GM19351 (cell line): ENCODE data around the gene MFSD6.

ENCODE experiments used
- ATAC-seq: cut with Tn5 transposase; IDR thresholded peaks from one replicate; pipeline ENCODE4 v1.9.1; 2021; ENCODE audit warnings: mild to moderate bottlenecking, moderate library complexity; ENCODE audit not compliant: unreplicated experiment

MFSD6 gene

DNA sequence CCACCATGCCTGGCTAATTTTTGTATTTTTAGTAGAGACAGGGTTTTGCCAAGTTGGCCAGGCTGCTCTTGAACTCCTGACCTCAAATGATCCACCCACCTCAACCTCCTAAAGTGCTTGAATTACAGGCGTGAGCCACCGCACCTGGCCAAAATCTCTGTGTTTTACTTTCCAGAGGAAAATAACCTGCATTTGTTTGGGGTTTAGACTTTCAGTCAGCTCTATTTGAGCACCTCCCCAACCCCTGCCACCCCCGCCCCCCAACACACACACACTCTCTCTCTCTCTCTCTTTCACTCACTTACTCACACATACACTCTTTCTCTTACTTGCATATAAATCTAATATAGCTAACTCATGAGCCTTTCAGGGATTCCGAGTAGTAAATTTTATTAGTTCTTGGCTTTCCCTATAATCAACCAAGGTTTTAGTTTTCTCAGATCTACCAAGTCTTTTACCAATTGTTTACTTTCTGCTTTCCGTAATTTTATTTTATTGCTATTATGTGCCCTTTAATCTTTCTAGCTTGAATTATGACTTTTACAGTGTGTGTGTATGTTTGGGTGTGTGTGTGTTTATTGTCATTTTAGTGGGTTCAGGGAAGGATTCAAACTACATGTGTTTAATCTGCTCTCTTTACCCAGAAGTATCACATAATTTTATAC, 24.5 kb downstream of the MFSD6 start:
- no peak for ATAC-seq

DNA sequence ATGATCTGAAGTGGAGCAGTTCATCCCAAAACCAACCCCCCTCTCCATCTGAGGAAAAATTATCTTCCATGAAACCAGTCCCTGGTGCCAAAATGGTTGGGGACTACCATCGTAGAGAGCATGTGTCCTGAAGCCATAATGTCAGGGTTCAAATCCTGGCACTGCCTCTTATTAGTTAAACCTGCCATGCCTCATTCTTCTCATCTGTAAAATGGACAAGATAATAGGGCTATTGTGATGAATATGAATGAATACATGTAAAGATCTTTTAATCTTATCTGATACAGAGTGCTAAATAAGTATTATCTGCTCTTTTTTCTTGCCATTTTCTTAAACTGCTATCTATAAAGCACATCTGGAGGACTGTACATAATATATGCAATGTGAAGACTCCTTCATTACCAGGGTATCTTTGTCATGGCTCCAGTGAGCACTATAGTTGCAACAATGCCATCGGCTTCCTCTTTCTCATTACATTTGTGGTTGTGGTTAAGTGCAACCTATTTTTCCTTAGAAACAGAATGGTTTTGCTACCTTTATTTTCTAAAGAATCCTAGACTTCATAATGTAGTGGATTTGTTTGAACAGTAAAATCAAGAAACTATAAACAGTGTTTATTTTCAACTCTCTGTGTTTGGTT, 27.0 kb downstream of the MFSD6 start:
- no peak for ATAC-seq

DNA sequence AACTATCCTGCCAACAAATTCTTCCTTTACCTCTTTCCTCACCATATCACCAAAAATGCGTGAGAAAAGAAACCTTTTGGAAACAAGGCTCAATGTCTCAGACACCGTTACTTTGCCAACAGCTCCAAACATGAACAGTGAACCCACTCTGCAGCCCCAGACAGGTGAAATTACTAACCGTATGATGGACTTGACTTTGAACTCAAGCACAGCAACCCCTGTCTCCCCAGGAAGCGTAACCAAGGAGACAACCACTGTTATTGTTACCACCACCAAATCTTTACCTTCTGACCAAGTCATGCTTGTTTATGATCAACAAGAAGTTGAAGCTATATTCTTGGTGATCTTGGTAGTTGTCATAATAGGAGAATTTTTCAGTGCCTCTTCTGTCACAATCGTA, 28.4 kb downstream of the MFSD6 start:
- ATAC-seq, result no peak

DNA sequence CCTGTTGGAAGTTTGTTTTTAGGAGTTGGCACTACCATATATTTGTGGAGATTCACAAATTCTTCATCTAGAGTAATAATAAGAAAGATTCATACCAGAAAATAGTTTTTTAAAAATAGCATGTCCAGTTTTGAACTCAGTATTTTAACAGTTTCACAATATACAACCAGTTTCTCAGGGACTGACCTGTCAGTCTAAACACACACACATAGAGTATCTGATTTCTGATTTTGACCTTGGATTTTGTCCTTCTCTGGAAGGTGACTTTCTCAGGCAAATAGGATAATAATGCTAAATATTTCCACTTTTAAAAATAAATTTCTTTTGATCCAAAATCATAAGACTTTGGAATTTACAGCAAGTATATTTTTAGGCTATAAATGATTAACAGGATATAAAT, 32.0 kb downstream of the MFSD6 start:
- no peak for ATAC-seq

DNA sequence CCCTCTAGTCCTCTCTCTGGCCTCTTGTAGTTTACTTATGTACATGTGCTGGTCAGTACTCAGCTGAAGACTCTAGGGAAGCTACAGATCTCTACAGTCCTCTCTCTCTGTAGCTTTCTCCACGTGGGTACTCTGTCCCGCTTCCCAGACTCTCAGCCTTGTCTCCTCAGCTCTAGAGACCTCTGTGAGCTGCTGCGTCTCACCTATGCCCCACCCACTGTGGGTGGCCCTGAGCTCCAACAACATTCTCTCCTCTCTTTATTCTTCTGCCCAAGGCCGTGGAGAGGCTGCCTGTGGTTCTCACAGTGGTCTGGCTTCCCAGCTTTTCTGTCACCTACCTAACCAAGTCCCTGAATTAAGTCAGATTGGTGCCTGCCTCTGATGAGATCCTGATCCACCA, 33.4 kb downstream of the MFSD6 start:
- ATAC-seq, result no peak

DNA sequence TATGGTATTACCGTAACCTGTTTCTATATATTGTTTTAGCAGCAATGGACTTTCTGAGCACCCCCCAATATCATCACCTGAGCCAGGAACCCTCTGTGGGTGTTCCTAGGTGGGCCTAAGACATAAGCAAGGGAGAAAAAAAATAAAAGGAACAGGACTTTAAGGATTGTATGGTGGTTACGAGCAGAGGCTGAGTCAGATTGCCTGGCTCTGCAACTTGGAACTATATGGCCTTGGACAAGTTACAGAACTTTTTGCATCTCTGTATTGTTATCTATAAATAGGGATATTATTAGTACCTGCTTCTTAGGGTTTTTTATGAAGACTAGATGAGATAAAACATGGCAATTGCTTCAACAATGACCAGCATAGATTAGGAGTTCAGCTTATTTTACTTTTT, 34.9 kb downstream of the MFSD6 start:
- no peak for ATAC-seq

DNA sequence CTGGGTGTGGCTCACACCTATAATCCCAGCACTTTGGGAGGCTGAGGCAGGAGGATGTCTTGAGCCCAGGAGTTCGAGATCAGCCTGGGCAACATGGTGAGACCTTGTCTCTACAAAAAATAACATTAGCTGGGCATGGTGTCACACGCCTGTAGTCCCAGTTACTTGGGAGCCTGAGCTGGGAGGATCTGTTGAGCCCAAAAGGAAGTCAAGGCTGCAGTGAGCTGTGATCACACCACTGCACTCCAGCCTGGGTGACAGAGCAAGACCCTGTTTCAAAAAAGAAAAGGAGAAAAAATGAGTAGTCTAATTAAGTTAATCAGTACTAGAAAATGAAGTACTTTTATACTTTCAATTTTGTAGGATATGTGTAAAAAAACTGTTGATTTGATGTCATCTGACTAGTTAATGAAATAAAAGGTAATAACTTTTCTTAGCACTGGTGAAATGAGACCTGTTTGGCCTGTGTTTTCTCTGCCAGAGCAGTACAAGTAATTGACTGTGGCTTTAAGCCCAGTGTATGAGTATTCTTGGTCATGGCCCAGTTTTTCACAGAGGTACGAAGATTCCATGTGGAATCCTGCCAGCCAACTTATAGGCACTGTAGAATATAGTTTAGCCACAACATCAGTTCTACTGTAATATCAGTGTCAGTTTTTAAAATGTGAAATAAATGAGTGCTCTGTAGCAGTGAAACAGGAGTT, 35.8 kb downstream of the MFSD6 start:
- ATAC-seq, result no peak

DNA sequence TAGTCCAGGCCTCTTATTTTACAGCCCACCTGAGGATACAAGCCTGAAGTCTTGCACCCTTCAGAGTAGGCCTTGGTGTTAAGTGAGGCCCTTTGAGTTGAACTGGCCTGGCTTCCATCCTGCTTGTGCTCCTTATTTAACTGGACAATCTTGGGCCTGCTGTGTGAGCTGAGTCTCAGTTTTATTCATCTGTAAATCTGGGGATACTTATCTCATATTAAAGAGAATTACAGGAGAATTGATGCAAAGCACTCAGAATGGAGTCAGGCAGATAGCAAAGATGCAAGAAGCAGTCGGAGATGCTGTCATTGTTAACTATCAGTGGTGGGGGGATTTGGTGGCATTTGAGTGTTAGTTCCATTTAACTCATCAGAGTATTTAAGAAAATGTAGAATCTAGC, 36.8 kb downstream of the MFSD6 start:
- ATAC-seq, result no peak

DNA sequence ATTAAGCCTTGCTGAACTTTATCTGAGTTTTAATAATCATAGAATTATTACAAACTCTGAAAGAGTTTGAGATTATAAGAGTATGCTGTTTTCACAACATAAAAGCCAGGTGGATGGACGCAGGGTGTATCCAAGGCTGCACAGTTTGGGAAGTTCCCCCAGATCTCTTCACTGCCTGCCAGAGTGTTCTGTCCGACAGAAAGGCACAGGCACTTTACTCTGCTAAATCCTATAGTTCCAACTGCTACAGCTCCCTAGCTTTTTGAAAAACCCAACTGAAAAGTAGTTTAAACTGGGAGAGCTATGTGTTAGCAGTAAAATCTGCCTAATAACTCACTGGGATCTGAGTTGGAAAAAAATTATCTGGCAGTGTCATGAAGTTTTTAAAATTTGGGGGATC, 38.0 kb downstream of the MFSD6 start:
- no peak for ATAC-seq

DNA sequence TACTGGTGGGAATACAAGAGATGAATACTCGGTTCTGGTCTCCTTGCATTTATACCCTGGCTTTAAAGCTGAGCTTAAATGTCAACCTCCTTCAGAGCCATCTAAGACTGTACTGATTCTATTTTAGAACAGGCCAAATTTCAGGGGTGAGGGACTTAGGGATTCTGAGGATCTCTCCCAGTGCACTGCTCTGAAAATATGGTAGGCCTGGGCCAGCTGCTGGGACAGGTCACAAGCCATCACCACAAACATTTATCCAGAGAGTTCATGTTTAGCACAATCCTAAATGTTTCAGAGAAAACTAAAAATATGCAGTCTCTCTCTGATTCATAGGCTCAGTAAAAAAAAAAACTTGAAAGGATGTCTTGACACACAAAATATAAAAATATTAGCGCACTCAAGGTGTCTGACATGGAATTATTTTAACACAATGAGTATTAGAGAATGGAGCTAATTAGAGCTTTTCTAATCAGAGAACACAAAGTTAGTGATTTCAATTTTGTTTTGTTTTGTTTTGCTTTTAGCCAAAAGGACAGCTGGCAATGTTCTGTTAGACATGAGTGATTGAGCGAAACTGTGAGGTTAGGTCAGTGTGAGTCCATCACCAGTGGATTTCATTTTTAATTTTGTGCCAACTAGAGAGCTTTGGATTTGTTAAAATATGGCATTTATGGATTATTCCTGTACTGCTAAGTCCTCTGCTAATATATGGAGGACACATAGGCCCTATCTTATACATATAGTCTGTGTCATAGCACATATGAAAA, 38.8 kb downstream of the MFSD6 start:
- ATAC-seq, result no peak

DNA sequence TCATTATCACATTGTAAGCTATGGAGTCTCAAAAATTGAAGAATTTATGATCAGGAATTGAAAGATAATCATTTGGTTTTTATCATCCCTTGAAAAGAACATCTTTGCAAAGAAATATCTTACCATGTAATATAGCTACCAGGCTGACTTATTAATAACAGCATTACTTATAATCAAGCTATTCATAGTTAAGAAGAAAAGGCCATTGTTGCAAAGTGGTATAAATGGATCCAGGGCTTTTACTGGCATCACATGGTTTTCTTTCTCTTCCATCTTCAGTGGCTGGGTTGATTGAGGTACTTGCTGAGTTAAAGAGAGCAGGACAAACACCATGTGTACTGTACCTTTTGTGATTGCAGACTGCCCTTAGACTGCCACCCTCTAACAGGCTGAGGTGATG, 39.6 kb downstream of the MFSD6 start:
- no peak for ATAC-seq

DNA sequence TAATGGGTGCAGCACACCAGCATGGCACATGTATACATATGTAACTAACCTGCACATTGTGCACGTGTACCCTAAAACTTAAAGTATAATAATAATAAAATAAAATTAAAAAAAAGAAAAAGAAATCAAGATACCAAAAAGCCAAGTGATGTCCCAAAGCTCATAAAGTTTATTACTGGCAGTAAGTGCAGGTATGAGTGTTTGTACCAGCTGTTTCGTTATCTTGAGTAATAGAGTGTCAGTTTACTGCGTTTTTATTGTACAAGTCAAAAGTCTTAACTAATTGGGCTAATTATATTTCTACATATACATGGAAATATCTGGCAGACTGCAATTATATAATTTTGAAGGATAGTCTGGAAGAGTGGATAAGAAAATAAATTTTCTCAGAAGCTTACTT, 41.8 kb downstream of the MFSD6 start:
- ATAC-seq, result no peak

DNA sequence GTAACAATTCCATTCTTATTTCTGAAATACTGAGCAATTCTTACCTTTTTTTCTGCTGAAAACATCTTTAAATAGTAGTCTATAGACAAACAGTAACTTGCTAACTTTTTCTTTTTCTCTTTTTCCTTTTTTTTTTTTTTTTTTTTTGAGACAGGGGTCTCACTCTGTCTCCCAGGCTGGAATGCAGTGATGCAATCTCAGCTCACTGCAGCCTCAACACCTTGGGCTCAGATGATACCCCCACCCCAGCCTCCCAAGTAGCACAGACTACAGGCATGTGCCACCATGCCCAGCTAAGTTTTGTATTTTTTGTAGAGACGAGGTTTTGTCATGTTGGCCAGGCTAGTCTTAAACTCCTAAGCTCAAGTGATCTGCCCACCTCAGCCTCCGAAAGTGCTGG, 42.2 kb downstream of the MFSD6 start:
- no peak for ATAC-seq

DNA sequence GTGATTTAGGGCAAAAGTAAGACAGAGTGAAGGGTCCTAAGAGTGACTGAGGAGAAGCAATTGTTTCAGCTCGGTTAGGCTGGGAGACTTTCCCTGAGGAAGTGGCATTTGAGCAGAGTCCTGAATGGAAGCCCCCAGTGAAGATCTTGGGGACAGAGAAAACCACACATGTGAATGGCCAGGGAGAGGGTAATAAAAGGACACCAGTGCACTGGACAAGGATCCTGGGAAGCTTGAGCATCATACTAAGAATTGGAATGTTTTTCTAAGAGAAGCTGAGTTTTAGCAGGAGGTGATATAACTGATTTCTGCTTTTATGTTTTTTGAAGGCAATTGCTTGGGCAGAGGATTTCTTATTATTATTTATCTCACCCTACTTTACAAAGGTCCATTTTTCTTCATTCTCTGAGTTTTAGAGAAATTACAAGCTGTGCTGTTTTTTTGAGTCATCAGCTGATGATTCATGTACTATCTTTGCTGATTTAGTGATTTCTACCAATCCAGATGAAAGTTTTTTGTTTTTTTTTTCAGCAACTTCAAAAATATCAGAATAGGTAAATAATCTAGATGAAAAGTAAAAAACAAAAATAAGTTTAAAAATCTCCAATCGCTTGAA, 43.5 kb downstream of the MFSD6 start:
- no peak for ATAC-seq

DNA sequence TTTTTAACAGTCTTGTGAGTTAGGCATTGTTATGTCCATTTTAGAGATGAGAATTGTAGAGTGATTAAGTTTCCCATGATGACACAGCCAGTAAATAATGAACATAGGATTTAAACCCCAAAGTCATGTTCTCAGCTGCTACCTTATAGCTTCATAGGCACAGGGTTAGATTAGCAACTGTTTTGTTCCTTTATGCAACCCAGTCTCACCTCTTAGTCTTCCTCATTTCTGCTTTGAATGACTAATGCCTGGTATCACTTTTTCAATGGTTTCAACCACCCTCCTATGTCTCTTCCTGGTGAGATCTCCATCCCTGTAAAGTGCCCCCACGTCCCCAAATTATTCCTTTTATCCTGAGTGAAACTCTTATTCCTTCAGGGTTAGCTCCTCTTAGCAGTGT, 44.3 kb downstream of the MFSD6 start:
- ATAC-seq, result no peak

DNA sequence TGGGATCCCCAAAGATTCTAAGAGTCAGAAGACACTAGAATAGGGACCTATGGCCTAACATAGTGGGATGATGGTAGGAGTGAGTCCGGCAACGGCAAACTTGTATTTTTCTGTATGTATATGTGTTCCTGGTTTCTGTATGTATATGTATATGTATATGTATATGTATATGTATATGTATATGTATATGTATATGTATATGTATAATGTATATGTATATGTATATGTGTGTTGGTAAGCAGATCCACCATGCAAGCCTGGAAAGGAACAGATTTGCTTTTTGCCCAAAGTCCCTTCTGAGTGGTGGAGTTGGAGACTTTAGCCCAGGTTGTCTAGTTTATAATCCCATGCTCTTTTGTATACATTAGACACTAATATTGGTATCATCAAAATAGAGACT, 46.6 kb downstream of the MFSD6 start:
- no peak for ATAC-seq

DNA sequence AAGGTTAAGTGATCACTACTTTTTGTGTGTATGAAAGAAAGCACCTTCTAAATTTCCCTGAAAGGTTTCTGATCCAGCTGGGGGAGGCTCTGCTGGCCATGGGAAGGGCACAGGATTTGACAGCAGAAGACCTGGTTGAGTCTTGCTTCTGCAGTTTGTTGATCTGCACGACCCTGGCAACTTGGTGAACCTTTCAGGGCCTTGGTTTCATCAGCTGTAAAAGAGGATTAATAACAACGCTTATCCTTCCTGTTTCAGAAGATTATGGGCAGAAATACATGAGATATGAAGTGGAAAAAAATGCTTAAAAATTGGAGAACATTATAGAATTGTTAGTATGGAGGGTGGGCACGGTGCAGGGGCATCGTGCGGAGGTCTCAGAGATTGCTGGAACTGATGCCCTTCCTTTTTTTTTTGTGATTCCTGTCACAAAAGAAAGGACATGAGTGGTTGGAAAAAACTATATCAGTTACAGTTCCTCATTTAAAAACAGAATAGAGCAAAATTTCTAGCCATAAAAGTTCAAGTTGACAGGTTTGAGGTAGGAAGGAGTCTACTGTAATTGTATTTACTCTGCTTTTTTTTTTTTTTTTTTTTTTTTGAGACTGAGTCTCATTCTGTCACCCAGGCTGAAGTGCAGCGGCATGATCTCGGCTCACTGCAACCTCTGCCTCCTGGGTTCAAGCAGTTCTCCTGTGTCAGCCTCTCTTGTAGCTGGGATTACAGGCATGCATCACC, 47.4 kb downstream of the MFSD6 start:
- no peak for ATAC-seq

DNA sequence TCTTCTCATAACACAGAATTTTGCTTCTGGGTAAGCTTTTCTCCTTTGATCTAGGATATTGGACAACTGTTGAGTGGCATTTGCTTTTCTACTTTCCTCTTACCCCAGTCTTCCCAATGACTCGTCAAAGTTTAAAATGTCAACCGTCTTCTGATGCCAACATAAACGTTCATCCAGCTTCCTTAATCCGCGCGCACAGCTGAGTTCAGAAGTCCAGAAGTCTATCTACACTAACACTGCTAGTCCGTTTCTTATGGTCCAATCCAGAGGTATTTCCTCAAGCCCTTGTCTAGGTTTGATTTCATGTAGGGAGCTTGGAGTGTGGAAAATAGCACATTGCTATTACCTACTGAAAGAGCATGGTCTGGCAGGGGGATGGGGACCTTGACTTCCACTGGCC, 48.7 kb downstream of the MFSD6 start:
- no peak for ATAC-seq

DNA sequence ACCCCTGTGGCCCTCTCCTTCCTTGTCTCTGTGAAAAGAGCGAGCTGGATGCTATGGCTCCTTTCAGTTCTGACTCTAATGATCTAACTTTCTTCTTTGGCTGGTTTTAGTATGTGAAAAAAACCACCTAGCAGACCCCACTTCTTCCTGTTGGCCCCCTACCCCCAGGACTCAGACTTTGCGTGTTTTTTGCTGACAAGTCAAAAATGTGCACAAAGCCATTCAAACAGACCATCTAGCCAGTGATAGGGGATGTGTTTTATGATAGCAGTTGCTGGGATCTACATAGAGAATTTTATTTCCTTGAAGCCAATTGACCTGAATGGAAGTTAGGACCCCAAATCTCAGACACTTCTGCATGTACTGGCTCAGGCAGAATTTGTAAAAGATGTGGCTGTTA, 49.1 kb downstream of the MFSD6 start:
- no peak for ATAC-seq

DNA sequence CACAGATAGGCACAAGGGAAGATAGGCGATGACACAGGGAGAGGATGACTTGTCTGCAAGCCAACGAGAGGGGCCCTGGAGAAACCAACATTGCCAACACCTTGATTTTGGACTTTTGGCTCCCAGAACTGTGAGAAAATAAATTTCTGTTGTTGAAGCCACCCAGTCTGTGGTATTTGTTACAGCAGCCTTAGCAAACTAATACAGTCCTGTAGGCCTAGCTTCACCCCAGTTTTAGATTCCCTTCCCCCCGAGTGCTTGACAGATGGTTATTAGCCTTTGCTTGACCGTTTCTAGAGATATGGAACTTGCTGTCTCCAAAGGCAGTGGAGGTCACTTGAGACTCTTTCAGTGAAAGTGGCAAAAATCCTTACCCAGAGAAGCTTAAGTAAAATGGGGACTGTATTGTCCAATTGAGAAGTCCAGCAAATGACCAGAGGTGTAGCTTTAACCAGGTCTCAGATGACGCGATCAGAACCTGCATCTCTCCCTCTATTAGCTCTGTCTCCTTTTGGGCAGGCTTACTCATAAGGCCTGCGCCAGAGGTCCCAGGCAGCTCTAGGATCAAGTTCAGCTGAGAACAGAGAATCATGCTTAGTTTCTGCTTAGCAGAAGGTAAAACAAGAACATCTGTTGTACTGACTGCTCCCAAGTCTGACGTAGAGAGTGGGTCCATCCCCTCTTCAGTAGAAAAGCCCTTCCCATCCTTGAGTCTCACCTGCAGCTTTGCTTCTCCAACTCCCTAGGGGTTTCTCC, 50.4 kb downstream of the MFSD6 start:
- ATAC-seq, result no peak
